Adipocyte (in vitro differentiated cells): ENCODE results near the gene IL15RA.

Experiments used
- DNase-seq: peaks from one replicate; pipeline ENCODE4 v3.0.0-alpha.2; 2015; ENCODE audit warnings: low read depth
- H3K27me3 ChIP-seq: replicated peaks from 2 replicates; pipeline ENCODE4 v1.7.0; 2013; ENCODE audit warnings: mild to moderate bottlenecking, low read length, moderate library complexity; ENCODE audit not compliant: control insufficient read depth, insufficient read depth
- H3K36me3 ChIP-seq: 2 replicates; pipeline ENCODE4 v1.7.0; 2013; ENCODE audit warnings: low read length, mild to moderate bottlenecking, moderate library complexity; ENCODE audit not compliant: control insufficient read depth, insufficient read depth, severe bottlenecking
- H3K4me1 ChIP-seq: 2 replicates; pipeline ENCODE4 v1.7.0; 2013; ENCODE audit warnings: mild to moderate bottlenecking, low read length, moderate library complexity; ENCODE audit not compliant: control insufficient read depth, insufficient read depth
- H3K4me3 ChIP-seq: 2 replicates; pipeline ENCODE4 v1.7.0; 2013; ENCODE audit warnings: mild to moderate bottlenecking, low read length, moderate library complexity
- H3K9ac ChIP-seq: 2 replicates; pipeline ENCODE4 v1.7.0; 2013; ENCODE audit warnings: mild to moderate bottlenecking, low read length, moderate library complexity
- H3K9me3 ChIP-seq: 2 replicates; pipeline ENCODE4 v1.7.0; 2013; ENCODE audit warnings: mild to moderate bottlenecking, low read length, moderate library complexity; ENCODE audit not compliant: control insufficient read depth

Gene IL15RA, protein sequence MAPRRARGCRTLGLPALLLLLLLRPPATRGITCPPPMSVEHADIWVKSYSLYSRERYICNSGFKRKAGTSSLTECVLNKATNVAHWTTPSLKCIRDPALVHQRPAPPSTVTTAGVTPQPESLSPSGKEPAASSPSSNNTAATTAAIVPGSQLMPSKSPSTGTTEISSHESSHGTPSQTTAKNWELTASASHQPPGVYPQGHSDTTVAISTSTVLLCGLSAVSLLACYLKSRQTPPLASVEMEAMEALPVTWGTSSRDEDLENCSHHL

DNA sequence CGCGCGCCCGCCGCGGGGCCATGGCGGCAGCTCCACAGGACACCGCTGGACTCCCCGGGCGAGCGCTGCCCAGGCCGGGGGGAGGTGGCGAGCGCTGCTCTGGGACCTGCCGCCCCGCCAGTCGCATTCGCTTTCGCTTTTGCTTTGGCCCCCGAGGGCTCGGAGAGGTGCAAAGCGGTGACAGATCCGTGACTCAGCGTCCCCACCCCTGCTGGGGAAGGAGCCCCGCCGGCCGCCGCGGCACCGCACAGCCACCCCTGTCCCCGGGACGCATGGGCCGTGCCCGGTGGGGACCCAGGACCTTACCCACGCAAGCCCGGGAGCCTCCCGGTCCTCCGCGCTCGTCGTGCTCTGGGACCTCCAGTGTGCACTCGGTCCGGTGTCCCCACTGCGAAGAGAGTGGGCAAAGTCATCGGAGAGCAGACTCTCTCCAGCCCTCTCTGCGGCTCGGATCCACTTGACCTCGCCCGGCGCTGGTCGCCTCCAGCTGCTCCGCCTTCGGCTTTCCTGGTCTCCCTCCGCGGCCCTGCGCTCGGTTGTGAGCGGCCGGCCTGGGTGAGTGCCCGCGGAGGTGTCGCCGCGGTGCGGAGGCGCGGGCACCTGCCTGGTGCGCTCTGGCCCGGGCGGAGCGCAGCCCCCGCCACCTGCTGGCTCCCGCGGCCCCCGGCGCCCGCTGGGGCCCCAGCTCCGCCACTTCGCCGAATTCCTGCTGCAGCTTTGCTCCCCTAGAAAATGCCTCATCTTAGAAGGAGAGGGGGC lies at the start of gene IL15RA:
TSS of gene IL15RA (minus strand) at position 73 of the 759 bp plus-strand sequence. CDS start at position 22, 51 bp downstream.
- Histone ChIP-seq H3K9ac (peak within 1 kb of the TSS; percentile 86), H3K36me3 (no peaks in the 10 kb centered on the region), H3K4me1 (peaks cover 11% of the 10 kb centered on the region), H3K4me3 (peak within 1 kb of the TSS; percentile 92), H3K27me3 (no peaks in the 10 kb centered on the region), H3K9me3 (no peaks in the 10 kb centered on the region)
- peak; percentile 86 for DNase-seq

- H3K36me3 ChIP-seq, result no peaks in the 10 kb centered on the region
- no peak overlapping the region for H3K4me3 ChIP-seq
- peaks cover 9% of the 10 kb centered on the region for H3K27me3 ChIP-seq
- H3K4me1 ChIP-seq, result no peaks in the 10 kb centered on the region
- no peak for DNase-seq
- no peak overlapping the region for H3K9ac ChIP-seq
- H3K9me3 ChIP-seq, result peaks cover 7% of the 10 kb centered on the region
Observed at GRCh38 chr10:6025683-6026255, 48.4 kb upstream of the IL15RA start.

DNA sequence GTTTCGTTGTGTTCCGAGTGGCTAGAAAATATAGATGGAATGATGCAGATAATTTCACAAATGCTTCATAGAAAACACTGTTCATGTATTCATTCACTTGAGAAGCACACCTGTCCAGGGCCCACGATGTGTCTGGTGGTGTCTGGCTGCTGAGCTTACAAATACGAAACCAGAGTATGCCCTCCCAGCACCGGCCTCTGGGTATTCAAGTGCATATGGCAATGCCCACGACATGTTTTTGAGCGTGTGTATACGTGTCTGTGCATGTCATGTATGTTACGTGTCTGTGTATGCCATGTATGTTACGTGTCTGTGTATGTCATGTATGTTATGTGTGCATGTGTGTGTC lies 47.0 kb upstream of the IL15RA start:
- Histone ChIP-seq H3K4me3 (no peak overlapping the region), H3K27me3 (peaks cover 10% of the 10 kb centered on the region), H3K9me3 (no peaks in the 10 kb centered on the region), H3K4me1 (no peaks in the 10 kb centered on the region), H3K9ac (no peak overlapping the region), H3K36me3 (no peaks in the 10 kb centered on the region)
- DNase-seq, result no peak

- H3K4me3 ChIP-seq, result no peak overlapping the region
- H3K4me1 ChIP-seq, result no peaks in the 10 kb centered on the region
- no peak overlapping the region for H3K9ac ChIP-seq
- peaks cover 10% of the 10 kb centered on the region for H3K27me3 ChIP-seq
- H3K36me3 ChIP-seq, result no peaks in the 10 kb centered on the region
- no peaks in the 10 kb centered on the region for H3K9me3 ChIP-seq
- peak; percentile 23 for DNase-seq
Observed at GRCh38 chr10:6023661-6024333, 46.5 kb upstream of the IL15RA start.

- H3K4me1 ChIP-seq, result no peaks in the 10 kb centered on the region
- no peaks in the 10 kb centered on the region for H3K36me3 ChIP-seq
- H3K9me3 ChIP-seq, result no peaks in the 10 kb centered on the region
- no peak overlapping the region for H3K9ac ChIP-seq
- H3K4me3 ChIP-seq, result no peak overlapping the region
- DNase-seq, result peak; percentile 9
- H3K27me3 ChIP-seq, result peaks cover 10% of the 10 kb centered on the region
Observed at GRCh38 chr10:6022660-6023059, 45.3 kb upstream of the IL15RA start.

DNA sequence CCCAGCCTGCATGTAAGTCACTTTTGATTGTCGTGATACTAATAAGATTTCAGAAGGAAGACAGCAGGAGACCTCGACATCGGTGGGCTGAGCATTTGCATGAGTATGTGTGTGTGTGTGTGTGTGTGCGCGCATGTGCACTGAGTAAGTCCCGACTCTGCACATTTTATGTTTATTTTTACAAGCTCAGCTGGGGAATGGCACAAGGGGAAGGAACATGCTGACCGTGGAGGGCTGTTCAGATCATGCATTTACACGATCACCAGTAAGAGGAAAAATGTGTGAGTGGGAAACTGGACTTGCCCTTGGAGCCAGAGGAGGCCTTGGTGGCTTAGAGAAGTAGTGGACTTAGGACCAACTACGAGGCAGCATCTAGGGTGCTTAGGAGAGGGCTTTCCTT lies 43.5 kb upstream of the IL15RA start:
- H3K36me3 ChIP-seq, result no peaks in the 10 kb centered on the region
- no peaks in the 10 kb centered on the region for H3K9me3 ChIP-seq
- H3K4me1 ChIP-seq, result no peaks in the 10 kb centered on the region
- no peak for DNase-seq
- no peak overlapping the region for H3K9ac ChIP-seq
- peaks cover 10% of the 10 kb centered on the region for H3K27me3 ChIP-seq
- H3K4me3 ChIP-seq, result no peak overlapping the region

GRCh38 chr10:6019796-6020195 lies 42.5 kb upstream of the IL15RA start:
- Histone ChIP-seq H3K4me3 (no peak overlapping the region), H3K9ac (no peak overlapping the region), H3K27me3 (peaks cover 10% of the 10 kb centered on the region), H3K4me1 (no peaks in the 10 kb centered on the region), H3K9me3 (no peaks in the 10 kb centered on the region), H3K36me3 (no peaks in the 10 kb centered on the region)
- no peak for DNase-seq

DNA sequence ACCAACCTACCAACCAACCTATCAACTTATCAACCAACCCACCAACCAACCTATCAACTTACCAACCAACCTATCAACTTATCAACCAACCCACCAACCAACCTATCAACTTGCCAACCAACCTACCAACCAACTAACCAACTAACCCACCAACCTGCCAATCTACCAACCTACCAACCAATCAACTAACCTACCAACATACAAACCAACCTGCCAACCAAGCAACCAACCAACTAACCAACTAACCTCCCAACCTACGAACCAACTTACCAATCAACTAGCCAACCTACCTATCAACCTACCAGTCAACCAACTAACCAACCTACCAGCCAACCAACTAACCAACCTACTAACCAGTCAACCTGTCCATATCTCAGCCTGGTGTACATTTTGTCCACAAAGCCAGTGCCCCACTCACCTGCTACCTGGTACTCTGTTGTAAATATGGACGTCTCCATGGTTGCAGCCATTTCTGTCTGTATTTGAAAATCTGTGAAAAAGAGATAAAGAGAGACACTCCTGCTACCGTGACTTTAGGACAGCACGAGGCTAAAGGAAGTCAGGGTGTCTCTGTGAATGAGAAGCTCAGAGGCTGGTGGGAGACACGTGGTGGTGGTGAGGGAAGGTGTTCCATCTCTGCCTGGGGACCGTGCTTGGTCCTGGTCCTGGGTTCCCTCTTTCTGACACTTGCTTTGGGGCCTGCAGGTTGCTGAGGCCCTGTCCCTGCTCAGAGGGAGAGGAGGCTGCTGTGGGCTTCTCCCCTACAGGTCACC lies 41.9 kb upstream of the IL15RA start:
- Histone ChIP-seq H3K4me1 (no peaks in the 10 kb centered on the region), H3K36me3 (no peaks in the 10 kb centered on the region), H3K27me3 (peaks cover 10% of the 10 kb centered on the region), H3K9me3 (no peaks in the 10 kb centered on the region), H3K9ac (no peak overlapping the region), H3K4me3 (no peak overlapping the region)
- DNase-seq, result no peak

DNA sequence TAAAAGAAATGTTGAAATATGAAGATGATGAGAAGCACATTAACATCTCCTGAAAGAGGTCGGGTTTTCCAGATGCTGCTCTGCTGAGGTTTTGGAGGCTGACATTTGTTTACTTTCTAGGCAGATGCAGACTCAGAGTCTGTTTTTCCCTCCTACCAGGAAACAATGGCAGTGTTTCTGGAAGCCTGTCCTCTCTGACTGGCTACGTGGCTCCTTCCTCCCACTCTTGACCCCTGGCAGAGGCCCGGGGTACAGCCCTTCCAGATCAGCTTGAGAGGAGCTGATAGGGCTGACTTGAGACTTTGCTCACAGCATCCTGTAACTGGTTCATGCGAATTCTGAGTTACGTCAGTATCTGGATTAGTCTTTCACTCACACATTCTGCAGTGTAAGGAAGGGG lies 41.1 kb upstream of the IL15RA start:
- DNase-seq, result no peak
- Histone ChIP-seq H3K4me3 (no peak overlapping the region), H3K36me3 (no peaks in the 10 kb centered on the region), H3K9ac (no peak overlapping the region), H3K9me3 (no peaks in the 10 kb centered on the region), H3K27me3 (peaks cover 10% of the 10 kb centered on the region), H3K4me1 (no peaks in the 10 kb centered on the region)

DNA sequence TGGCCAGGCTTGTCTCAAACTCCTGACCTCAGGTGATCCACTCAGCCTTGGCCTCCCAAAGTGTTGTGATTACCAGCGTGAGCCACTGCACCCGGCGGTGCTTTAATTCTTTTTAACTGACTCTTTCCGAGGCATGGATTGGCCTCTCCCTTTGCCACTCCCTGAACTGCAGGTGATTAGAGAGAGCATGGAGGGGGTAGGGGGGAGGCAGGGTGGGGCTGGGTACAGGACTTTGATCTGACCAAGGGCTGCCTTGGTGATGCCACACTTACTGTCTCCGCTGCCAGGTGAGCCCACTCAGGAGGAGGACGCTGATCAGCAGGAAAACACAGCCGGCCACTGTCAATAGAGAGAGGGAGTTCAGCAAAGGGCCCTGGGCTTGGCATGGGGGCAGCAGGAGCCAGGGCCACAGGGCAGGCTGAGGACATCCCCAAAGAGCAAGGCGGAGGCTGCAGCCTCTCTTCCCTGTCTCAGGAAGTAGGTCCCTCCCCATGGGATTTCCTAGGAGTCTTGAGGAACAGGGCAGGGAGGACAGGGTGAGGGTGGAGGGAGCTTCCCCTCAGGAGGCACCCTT lies 40.5 kb upstream of the IL15RA start:
- Histone ChIP-seq H3K4me3 (no peak overlapping the region), H3K27me3 (peaks cover 10% of the 10 kb centered on the region), H3K9me3 (no peaks in the 10 kb centered on the region), H3K9ac (no peak overlapping the region), H3K4me1 (no peaks in the 10 kb centered on the region), H3K36me3 (no peaks in the 10 kb centered on the region)
- no peak for DNase-seq
